NCI-H510A treated with DMSO at 0.1 percent for 48 hours (cell line): Measurements from ENCODE around the gene USP8.
"Not testable (repeated sequence)": the region's sequence is repeated elsewhere in the genome, so short reads cannot be mapped to it uniquely, and the experiment has no call there.

ENCODE experiments used
- DNase-seq: peaks from one replicate; lab custom pipeline; 2025; lab: John Stamatoyannopoulos, UW

The USP8 gene

GRCh38 chr15:50440932-50441331 is 16.7 kb downstream of the USP8 start:
- no peak for DNase-seq

- no peak for DNase-seq
These were observed 28.7 kb downstream of the USP8 start for GRCh38 chr15:50452927-50453326.

- no peak for DNase-seq
These were observed 34.3 kb downstream of the USP8 start for GRCh38 chr15:50458348-50459112.

GRCh38 chr15:50463423-50464358 is 39.5 kb downstream of the USP8 start:
- DNase-seq = no peak

- no peak for DNase-seq
These were observed 46.9 kb downstream of the USP8 start for GRCh38 chr15:50471072-50471471.

- DNase-seq = no peak
These were observed 51.9 kb downstream of the USP8 start for GRCh38 chr15:50476143-50476542.

- no peak for DNase-seq
These were observed 60.6 kb downstream of the USP8 start for GRCh38 chr15:50484781-50485180.

GRCh38 chr15:50485389-50485788 is 61.2 kb downstream of the USP8 start:
- no peak for DNase-seq

GRCh38 chr15:50487287-50487686 is 63.1 kb downstream of the USP8 start:
- DNase-seq = no peak

GRCh38 chr15:50493625-50494024 is 69.4 kb downstream of the USP8 start:
- no peak for DNase-seq

- not testable (repeated sequence) for DNase-seq
These were observed 70.3 kb downstream of the USP8 start for GRCh38 chr15:50494547-50494946.

GRCh38 chr15:50496692-50497091 is 72.5 kb downstream of the USP8 start:
- DNase-seq = no peak

GRCh38 chr15:50500352-50500751 is 76.1 kb downstream of the USP8 start:
- no peak for DNase-seq

- no peak for DNase-seq
These were observed 77.6 kb downstream of the USP8 start for GRCh38 chr15:50501815-50502214.

- no peak for DNase-seq
These were observed 78.9 kb downstream of the USP8 start for GRCh38 chr15:50503144-50503543.

GRCh38 chr15:50505656-50506055 is 81.5 kb downstream of the USP8 start:
- DNase-seq = not testable (repeated sequence)

GRCh38 chr15:50506121-50506520 is 81.9 kb downstream of the USP8 start:
- no peak for DNase-seq

GRCh38 chr15:50513001-50513400 is 88.8 kb downstream of the USP8 start:
- DNase-seq = no peak

- DNase-seq = no peak
These were observed 95.7 kb downstream of the USP8 start for GRCh38 chr15:50519740-50520425.

- DNase-seq = no peak
These were observed 99.6 kb downstream of the USP8 start for GRCh38 chr15:50523851-50524251.

GRCh38 chr15:50531163-50531562 is 107.0 kb downstream of the USP8 start:
- DNase-seq = no peak

GRCh38 chr15:50531766-50532165 is 107.6 kb downstream of the USP8 start:
- no peak for DNase-seq

- no peak for DNase-seq
These were observed 118.6 kb downstream of the USP8 start for GRCh38 chr15:50542887-50543210.
